HepG2 (cell line): ENCODE measurements around the gene TMEM80. TPM values are rescaled to one million over a fixed set of nuclear protein-coding genes. Genes with fewer than 3 reads are reported as not detected.

Source experiments
- AGO2 ChIP-seq: fragments of 200-400 bp; formaldehyde crosslinking; optimal IDR thresholded peaks from 2 replicates; pipeline ENCODE3; 2017; ENCODE audit warnings: mild to moderate bottlenecking, low read depth, low read length, moderate library complexity
- AKAP8 ChIP-seq: sonication (generic); formaldehyde crosslinking; IDR thresholded peaks from 2 replicates; pipeline ENCODE4 v1.5.1; 2020; ENCODE audit warnings: mild to moderate bottlenecking, missing genetic modification reagents
- EEA1 ChIP-seq: sonication (generic); formaldehyde crosslinking; IDR thresholded peaks from 2 replicates; pipeline ENCODE4 v1.5.1; 2020; ENCODE audit warnings: mild to moderate bottlenecking, missing genetic modification reagents, borderline replicate concordance
- KLF9 ChIP-seq: IDR thresholded peaks from 2 replicates; pipeline ENCODE4 v1.6.1; 2016; ENCODE audit warnings: low read depth
- MIER2 ChIP-seq: IDR thresholded peaks from 2 replicates; pipeline ENCODE4 v1.6.1; 2016; ENCODE audit warnings: missing biosample characterization, missing genetic modification reagents
- NR2F2 ChIP-seq: IDR thresholded peaks from 2 replicates; pipeline ENCODE4 v1.6.1; 2012; ENCODE audit warnings: low read depth, inconsistent platforms, borderline replicate concordance
- NR2F6 ChIP-seq, 2 experiments: IDR thresholded peaks; 2 replicates each; pipeline ENCODE4 v1.6.1; 2016; ENCODE audit warnings: antibody characterized with exemption in 1 of 2, mild to moderate bottlenecking in 1 of 2
- POLR2AphosphoS5 ChIP-seq: IDR thresholded peaks from 2 replicates; pipeline ENCODE4 v1.6.1; 2012; ENCODE audit warnings: low read depth, low read length
- REL ChIP-seq: sonication (generic); formaldehyde crosslinking; conservative IDR thresholded peaks from 2 replicates; pipeline ENCODE4 v1.8.0; 2022; ENCODE audit warnings: mild to moderate bottlenecking, missing genetic modification reagents, moderate library complexity
- RFX3 ChIP-seq: IDR thresholded peaks from 2 replicates; pipeline ENCODE4 v1.6.1; 2016; ENCODE audit warnings: missing biosample characterization, missing genetic modification reagents
- SAP130 ChIP-seq: IDR thresholded peaks from 2 replicates; pipeline ENCODE4 v1.6.1; 2016; ENCODE audit warnings: low read depth
- SIN3A ChIP-seq: IDR thresholded peaks from 2 replicates; pipeline ENCODE4 v1.6.1; 2011; ENCODE audit warnings: low read depth, mild to moderate bottlenecking, control low read depth, low read length, borderline replicate concordance
- ZFP82 ChIP-seq: sonication (generic); formaldehyde crosslinking; IDR thresholded peaks from 2 replicates; pipeline ENCODE4 v1.5.1; 2020; ENCODE audit warnings: mild to moderate bottlenecking, missing genetic modification reagents, borderline replicate concordance
- ZFP90 ChIP-seq: sonication (generic); formaldehyde crosslinking; IDR thresholded peaks from 2 replicates; pipeline ENCODE4 v1.8.0; 2022; ENCODE audit warnings: missing genetic modification reagents, mild to moderate bottlenecking, inconsistent platforms, borderline replicate concordance
- polyA plus RNA-seq, 8 experiments: library from polyadenylated mRNA; depleted of rRNA in 3 of 8; stranded (reverse) in 7 of 8; unstranded in 1 of 8; fragments of >200 nt; fragmentation: Illumina TruSeq in 4 of 8; extraction: Trizol in 4 of 8; gene quantifications; 2 replicates each; pipeline versions ENCODE4 v1.2.1 to v1.2.3, GENCODE V29; 2011 to 2016; ENCODE audit warnings: low read depth in 4 of 8, missing spikeins in 1 of 8, mixed read lengths in 1 of 8; ENCODE audit not compliant: insufficient read depth in 1 of 8
- total RNA-seq, 5 experiments: library from RNA; depleted of rRNA; stranded (reverse); fragments of >200 nt; fragmentation: Illumina TruSeq; extraction: Trizol; gene quantifications; 2 replicates each; pipeline ENCODE4 v1.2.3, GENCODE V29; 2016; ENCODE audit warnings: low read depth in 1 of 5
- TF ChIP-seq, protein P1 (sequence below): IDR thresholded peaks from 2 replicates; pipeline ENCODE4 v1.6.1; 2016; ENCODE audit warnings: low read depth, borderline replicate concordance
- TF ChIP-seq, protein P2 (sequence below): sonication (generic); formaldehyde crosslinking; IDR thresholded peaks from 2 replicates; pipeline ENCODE4 v1.5.0; 2020; ENCODE audit warnings: mild to moderate bottlenecking, missing genetic modification reagents
- TF ChIP-seq, protein P3 (sequence below): sonication (generic); formaldehyde crosslinking; IDR thresholded peaks from 2 replicates; pipeline ENCODE4 v1.8.0; 2022; ENCODE audit warnings: mild to moderate bottlenecking, missing genetic modification reagents, borderline replicate concordance
- TF ChIP-seq, protein P4 (sequence below): sonication (generic); formaldehyde crosslinking; IDR thresholded peaks from 2 replicates; pipeline ENCODE4 v1.5.1; 2020; ENCODE audit warnings: missing genetic modification reagents, mild to moderate bottlenecking, borderline replicate concordance

Gene TMEM80
- total and polyA plus RNA-seq, 2 of the 13 experiments (the other 11 are each of a cell fraction or from before 2014, with no cell fraction given), result 5.6 to 17.1 TPM

DNA sequence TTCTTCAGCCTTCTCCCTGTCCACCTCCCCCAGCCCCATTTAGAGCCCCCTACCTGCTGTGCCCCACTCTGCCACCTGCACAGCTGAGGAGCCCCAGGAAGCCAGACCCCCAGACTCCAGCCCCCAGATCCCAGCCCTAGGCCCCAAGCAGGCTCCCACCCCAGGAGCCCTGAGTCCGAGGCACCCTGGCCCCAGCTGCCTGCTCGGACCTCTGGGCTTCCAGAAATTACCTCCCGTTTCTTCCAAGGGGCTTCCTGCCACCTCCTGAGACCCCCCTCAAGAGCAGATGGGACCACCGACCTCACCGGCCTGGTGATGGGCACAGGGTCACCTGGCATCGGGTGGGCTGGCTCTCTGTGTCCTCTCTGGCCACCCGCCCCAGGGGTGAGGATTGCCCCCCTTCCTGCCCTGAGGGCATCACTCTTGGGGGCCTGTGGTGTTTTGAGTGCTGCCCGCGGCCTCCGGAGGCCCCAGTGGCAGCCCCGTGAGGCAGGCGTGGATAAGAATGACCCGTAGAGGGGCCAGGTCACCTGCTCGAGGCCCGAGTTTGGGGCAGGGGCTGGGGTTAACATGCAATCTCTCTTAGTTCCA lies 33.4 kb downstream of the TMEM80 start (continued):
- TF ChIP-seq SAP130 (CRISPR knock-in tag), result no peak
- TF ChIP-seq, protein P1, sequence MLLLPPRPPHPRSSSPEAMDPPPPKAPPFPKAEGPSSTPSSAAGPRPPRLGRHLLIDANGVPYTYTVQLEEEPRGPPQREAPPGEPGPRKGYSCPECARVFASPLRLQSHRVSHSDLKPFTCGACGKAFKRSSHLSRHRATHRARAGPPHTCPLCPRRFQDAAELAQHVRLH (CRISPR knock-in tag), result no peak
- no peak for TF ChIP-seq RFX3 (CRISPR knock-in tag)
- 0 out of 2 replicates have a peak, but pooled peaks have one; percentile 18 for TF ChIP-seq REL (CRISPR knock-in tag)
- TF ChIP-seq MIER2 (CRISPR knock-in tag), result no peak
- no peak for TF ChIP-seq ZFP82
- TF ChIP-seq NR2F2, result no peak
- no peak for TF ChIP-seq EEA1 (CRISPR knock-in tag)
- TF ChIP-seq, protein P2, sequence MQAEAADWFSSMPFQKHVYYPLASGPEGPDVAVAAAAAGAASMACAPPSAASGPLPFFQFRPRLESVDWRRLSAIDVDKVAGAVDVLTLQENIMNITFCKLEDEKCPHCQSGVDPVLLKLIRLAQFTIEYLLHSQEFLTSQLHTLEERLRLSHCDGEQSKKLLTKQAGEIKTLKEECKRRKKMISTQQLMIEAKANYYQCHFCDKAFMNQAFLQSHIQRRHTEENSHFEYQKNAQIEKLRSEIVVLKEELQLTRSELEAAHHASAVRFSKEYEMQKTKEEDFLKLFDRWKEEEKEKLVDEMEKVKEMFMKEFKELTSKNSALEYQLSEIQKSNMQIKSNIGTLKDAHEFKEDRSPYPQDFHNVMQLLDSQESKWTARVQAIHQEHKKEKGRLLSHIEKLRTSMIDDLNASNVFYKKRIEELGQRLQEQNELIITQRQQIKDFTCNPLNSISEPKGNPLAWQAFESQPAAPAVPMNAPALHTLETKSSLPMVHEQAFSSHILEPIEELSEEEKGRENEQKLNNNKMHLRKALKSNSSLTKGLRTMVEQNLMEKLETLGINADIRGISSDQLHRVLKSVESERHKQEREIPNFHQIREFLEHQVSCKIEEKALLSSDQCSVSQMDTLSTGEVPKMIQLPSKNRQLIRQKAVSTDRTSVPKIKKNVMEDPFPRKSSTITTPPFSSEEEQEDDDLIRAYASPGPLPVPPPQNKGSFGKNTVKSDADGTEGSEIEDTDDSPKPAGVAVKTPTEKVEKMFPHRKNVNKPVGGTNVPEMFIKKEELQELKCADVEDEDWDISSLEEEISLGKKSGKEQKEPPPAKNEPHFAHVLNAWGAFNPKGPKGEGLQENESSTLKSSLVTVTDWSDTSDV (CRISPR knock-in tag), result 0 out of 2 replicates have a peak, but pooled peaks have one; percentile 14
- no peak; the same call in 1 of the 2 replicates for TF ChIP-seq NR2F6 (IDR thresholded peaks at IDR 0.05)
- peak; percentile 9; the same call in 1 of the 2 replicates for TF ChIP-seq NR2F6 (CRISPR knock-in tag; IDR thresholded peaks at IDR 0.05)
- no peak for TF ChIP-seq KLF9 (CRISPR knock-in tag)
- no peak for TF ChIP-seq SIN3A
- peak; percentile 50; the same call in 1 of the 2 replicates for TF ChIP-seq AKAP8 (CRISPR knock-in tag)
- TF ChIP-seq, protein P3, sequence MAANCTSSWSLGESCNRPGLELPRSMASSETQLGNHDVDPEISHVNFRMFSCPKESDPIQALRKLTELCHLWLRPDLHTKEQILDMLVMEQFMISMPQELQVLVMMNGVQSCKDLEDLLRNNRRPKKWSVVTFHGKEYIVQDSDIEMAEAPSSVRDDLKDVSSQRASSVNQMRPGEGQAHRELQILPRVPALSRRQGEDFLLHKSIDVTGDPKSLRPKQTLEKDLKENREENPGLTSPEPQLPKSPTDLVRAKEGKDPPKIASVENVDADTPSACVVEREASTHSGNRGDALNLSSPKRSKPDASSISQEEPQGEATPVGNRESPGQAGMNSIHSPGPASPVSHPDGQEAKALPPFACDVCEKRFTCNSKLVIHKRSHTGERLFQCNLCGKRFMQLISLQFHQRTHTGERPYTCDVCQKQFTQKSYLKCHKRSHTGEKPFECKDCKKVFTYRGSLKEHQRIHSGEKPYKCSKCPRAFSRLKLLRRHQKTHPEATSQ (CRISPR knock-in tag), result no peak
- 0 out of 2 replicates have a peak, but pooled peaks have one; percentile 22 for TF ChIP-seq ZFP90 (CRISPR knock-in tag)
- peak; percentile 30; the same call in 1 of the 2 replicates for TF ChIP-seq POLR2AphosphoS5
- TF ChIP-seq, protein P4, sequence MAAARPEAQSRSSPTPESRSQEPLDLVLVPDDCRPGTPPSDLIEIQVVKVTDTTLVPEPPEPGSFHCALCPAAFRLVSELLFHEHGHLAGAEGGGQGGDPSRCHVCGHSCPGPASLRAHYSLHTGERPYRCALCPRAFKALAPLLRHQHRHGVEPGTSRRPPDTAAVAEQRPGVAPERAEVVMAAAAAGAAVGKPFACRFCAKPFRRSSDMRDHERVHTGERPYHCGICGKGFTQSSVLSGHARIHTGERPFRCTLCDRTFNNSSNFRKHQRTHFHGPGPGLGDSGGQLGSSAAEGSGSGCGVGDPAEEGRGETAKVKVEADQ, result peak; percentile 11; the same call in 1 of the 2 replicates
- TF ChIP-seq AGO2, result peak; percentile 97
